Stimulated activated CD8-positive, alpha-beta memory T cell treated with anti-CD3 and anti-CD28 coated beads, Interleukin-4, amount 100 ng/mL, for 4 hours (primary cell): ENCODE data around the gene XPC.

Source experiments
- DNase-seq, 2 donors: peaks; one replicate each; pipeline ENCODE4 v3.0.0-alpha.2; 2020; ENCODE audit warnings: low read depth in 2 of 2, low spot score in 1 of 2

The XPC gene

DNA sequence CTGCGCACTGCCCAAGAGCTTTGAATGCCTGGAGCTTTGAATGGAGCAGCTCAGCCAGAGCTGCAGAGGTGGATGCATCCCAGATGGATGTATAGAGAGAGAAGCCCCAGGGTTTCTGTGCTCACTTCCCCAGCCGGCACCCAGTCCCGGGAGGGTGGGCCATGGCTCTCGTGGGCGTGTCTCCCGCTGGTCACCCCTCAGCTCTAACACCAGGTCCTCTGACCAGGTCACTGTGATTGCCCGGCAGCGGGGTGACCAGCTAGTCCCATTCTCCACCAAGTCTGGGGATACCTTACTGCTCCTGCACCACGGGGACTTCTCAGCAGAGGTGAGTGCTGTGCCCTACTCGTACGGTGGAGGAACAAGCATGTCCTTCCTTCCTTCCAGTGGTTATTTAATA is 42.8 kb downstream of the XPC start:
- no peak for DNase-seq

DNA sequence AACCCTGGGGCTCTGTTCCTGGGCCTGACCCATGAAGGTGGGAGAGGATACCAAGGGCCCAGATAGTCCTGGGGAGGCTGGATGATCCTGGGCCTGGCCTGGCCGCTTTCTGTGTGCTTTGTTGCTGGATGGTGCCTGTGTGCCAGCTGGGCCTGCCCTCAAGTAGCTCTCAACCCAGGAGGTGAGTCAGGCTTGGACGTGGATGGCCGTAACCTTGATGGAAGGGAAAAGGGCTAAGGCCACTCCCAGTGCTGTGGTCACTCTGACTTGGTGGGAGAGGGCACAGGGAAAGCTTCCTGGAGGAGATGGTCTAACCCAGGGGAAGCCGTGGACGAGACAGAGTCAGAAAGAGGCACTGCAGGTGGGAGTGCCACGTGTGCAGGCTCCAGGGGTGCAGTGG is 44.1 kb downstream of the XPC start:
- no peak for DNase-seq

DNA sequence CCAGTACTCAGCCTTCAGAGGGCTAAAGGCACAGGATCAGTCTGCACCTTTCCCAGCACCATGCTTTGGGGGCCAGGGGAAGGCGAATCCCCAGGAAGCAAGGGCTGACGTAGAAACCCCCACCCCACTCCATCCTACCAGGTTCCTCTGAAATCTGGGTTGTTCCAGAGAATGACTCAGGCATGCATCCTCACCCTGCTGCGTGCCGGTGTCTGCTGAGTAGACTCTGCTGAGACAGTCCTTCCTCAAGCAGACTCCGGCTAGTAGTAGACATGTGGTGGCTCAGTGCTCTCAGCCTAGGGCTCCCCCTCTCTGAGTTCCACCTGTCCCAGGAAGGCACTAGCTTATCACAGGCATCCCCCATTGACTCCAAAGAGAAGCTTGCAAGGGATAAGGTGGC is 44.5 kb downstream of the XPC start:
- no peak for DNase-seq

DNA sequence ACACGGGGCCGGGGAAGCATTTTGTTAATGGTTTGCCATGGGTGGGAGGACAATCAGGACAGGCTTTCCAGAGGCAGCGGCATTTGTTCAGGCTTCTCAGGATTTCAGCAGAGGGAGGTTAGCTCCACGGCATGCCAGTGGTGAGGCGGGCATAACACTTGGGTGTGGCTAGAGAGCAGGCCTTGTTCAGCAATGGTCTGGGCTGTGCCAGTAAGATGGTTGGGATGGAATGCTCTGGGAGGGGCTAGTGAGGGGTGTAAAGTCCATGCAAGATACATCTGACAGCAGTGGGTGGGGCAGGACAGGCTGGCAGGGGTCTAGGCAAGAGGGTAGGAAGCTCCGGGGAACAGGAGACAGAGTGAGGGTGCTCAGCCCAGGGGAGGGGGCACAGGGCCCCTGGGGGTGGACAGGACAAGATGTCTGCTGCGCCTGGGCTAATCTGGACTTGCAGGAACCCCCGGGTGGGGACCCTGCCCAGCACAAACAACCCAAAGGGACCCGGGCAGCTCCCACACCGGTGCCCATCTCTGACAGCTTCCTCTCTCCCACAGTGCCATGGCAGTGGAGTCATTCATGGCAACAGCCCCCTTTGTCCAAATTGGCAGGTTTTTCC is 45.1 kb downstream of the XPC start:
- no peak for DNase-seq

DNA sequence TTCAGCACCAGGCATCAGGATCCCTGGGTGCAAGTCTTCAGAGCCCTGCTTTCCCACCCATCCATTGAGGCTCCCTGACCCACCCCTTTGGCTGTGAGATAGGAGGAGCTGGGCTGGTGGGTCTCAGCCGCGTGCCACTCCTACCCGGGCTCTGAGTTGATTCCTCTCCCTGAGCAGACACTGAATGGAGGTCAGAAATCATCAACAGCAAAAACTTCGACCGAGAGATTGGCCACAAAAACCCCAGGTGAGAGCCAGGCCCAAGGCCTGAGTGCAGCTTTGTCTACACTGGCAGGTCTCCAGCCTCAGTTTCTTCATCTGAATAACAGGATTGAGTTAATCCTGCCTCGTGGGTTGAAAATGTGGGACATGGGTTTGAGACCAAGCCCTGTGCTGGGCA is 45.7 kb downstream of the XPC start:
- no peak for DNase-seq

DNA sequence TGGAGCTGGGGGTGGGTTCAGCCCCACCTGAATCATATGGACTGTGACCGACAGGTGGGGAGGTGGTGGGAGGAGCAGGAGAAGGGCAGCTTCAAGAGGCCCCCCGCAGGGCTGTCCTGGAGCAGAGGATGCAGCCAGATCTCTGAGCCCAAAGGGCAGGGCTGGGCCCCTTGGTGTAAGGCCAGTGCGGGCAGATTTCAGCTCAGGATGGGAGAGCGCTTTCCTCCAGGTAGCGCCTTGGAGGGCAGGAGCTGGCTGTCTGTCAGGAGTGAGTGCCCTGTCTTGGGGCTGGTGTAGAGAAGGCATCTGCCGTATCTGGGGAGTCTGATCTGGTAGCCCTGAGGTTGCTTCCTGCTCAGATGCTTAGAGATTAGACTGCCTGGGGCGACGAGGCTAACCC is 46.3 kb downstream of the XPC start:
- DNase-seq = no peak

DNA sequence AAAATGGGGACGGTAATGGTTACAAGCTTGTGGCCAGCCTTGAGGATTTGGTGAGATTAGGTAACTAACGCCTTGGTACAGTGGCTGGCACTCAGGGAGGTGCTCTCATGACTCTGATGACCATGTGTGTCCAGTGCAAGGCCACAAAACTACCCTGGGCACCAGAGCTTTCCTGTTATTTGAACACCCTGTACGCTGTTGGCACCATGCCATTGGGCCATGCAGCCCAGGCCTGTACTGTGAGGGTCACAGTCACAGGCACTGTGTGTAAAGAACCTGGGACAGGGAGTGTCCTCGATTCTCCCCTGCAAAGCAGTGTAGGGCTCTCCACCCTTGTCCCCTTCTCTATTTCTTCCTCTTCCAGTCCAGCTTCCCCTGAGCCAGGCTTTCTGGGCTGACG is 47.3 kb downstream of the XPC start:
- DNase-seq = no peak

DNA sequence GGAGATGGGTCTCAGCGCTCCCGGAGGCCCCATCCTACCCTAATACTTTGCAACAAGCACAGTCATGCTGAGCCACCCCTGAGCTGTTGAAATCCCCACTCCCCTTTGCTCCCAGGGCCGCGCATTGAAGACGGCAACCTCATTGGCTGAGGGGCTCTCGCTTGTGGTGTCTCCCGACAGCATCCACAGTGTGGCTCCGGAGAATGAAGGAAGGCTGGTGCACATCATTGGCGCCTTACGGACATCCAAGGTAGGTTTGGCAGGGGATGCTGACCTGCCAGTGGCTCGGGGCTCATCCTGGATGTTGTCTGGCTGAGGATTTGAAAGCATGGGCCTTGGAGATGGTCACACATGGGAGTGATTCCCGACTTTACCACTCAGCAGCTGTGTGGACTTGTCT is 47.7 kb downstream of the XPC start:
- DNase-seq = no peak

DNA sequence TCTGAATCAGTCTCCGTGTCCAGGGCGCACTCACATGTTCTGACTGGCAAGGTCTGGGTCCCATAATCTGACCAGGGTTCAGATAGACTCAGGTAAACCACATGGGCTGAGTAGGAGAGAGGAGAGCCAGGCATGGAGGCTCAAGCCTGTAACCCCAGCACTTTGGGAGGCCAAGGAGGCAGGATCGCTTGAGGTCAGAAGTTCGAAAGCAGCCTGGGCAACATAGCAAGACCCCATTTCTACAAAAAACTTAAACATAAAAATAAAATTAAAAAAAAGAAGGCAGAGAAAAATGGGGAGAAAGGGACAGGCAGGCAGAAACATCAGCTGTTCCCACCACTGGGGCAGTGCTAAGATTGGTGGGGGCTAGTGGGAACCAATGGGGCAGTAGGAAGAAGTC is 48.2 kb downstream of the XPC start:
- no peak for DNase-seq

DNA sequence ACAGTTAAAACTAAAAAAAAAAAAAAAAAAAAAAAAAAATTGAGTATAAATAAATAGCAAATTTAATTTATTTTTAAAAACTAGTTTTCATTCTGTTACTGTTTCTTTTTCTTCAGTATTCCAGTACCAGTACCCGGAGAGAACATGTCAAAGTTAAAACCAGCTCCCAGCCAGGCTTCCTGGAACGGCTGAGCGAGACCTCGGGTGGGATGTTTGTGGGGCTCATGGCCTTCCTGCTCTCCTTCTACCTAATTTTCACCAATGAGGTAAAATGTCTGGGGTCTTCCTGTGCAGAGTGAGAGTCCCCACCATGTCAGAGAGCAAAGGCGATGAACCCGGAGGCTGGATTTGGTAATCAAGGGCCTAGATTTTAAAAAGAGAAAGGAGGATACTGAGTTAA is 49.1 kb downstream of the XPC start:
- DNase-seq = no peak

DNA sequence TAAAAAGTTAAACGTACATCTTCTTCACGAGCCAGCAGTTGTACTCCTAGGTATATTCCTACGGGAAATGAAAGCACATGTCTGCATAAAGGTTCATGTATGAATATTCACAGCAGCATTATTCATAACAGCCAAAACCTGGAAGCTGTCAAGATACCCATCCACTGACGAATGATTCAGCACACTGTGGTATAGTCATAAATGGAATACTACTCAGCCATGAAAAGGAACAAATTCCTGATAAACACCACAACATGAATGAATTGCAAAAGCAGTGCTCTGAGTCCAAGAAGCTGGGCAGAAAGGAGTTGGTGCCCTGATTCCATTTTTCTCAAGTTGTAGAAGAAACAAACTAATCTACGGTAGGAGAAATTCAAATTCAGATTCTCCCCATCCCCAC is 49.7 kb downstream of the XPC start:
- DNase-seq = no peak

DNA sequence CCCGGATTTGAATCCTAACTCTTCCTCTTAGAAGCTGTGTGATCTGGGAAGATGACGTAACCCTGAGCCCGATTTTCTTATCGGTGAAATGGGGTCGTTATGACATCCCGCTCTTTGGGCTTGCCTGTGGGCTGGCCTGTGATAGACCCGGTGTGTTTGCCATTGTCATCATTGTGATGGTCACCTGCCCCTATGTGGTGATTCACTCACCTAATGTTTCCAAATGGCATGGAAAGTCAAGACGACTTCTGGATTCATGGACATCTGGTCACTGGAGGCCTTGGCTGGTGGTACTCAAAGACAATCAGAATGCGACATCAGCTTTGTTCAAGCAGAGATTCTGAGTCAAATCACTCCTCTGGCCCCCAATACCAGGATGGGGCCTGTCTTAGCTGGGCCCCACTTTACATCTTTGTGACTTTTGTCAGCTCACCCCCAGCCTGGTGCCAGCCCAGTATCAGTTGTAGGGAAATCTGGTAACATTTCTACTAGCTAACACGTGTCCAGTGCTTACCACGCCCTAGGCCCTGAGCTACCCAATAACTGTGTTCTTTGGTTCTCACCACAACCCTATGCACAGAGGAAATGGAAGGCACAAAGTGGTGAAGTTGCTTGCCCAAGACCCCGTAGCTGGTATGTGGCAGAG is 50.8 kb downstream of the XPC start:
- DNase-seq = no peak

DNA sequence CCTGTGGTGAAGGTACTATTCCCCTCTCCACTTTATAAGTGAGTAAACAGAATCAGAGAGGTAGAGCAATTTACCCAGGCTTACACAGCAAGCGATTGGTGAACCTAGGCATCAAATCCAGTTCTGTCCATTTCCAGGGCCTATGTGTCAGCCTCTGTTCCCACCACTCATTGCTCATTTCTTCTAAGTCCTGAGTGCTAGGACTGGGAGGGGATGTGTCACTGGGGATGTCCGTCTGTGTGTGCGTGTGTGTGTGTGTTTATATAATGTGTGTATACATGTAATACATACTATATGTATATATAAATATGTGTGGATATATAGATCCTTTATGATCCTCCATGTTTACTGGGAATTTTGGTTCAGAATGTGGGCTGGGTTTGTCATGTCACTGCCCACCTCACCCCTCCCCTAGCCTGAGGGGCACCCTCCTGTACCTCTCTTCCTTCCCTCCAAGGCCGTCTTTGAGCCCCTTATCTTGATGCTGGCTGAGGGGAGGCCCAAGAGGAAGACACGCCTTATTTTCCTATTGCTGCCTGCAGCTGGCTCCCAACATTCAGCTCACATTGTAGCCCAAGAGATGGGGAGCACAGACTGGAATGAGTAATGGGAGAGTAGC is 51.4 kb downstream of the XPC start:
- no peak for DNase-seq

DNA sequence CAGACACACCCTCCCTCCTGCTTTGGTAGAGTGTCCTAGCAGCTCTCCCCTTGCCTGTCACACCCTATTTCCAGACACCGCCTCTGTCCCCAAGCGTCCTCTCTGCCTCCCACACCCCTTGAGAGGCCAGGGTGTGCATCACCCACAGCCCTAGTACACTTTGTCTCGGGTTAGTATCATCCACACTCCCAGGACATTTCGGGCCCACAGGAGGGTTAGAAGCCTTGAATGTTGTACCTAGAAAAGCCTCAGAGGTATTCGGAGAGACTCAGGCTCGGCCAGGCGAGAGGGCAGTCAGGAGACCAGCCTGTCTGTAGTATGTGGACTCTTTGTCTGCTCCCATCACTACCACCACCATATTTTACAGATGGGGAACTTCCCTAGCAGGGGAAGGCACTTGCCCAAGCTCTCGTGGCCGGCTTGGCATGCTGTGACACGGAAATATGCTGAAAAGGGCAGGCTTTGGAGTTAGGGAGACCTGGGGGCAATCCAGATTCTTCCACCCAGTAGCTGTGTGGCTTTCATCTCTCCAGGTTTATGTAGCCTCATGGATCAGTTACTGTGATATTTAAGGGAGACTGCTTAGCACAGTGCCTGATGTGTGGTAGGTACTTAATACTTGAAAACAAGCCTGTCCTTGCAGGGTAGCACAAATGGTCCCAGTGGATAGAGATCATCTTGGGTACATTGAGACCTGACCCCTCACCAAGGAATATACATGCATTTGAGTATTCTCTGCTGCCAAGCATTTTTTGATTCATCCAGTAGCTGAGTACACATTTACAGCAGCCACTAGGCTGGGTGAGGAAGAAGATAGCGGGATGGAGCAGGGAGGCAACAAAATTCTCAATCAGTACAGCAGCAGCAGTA is 52.1 kb downstream of the XPC start:
- no peak for DNase-seq

DNA sequence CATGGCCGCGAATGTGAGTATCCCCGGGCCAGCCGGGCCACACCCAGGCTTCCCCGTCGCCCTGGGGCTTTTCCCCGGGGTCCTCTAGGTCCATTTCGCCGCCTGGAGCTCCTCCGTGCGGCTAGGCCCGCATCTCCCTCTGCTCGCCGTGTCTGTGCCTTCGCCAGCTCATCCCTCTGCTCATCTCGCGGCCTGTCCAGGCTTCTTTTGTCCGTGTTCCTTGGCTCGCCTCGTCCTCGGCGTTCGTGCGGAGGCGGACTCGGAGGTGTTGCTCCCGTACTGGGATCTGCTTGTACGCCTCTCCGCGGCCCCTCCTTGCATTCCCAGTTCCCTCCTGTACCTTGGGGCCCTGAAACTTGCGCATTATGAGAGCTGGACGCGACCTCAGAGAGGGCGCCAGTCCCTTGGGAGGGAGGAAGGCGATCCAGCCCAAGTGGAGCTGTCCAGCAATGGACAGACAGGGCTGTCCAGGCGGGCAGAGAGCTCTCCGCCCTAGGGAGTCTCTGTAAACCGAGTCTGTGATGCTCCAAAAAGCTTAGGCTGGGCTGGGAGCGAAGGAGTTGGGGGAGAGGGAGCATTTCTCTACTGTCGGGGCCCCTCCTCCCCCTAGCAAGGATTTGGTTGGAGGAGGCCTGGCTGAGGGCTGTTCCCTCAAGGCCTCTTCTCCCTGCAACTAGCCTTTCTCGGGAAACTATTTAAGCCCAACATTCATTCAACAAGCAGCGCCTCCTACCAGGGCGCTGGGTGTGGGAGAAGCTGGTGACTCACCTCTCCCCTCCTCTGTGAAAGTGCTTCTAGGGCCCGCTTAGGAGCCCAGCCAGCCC is 53.0 kb downstream of the XPC start:
- DNase-seq = peak in 1 of 2 donors; percentile 53

DNA sequence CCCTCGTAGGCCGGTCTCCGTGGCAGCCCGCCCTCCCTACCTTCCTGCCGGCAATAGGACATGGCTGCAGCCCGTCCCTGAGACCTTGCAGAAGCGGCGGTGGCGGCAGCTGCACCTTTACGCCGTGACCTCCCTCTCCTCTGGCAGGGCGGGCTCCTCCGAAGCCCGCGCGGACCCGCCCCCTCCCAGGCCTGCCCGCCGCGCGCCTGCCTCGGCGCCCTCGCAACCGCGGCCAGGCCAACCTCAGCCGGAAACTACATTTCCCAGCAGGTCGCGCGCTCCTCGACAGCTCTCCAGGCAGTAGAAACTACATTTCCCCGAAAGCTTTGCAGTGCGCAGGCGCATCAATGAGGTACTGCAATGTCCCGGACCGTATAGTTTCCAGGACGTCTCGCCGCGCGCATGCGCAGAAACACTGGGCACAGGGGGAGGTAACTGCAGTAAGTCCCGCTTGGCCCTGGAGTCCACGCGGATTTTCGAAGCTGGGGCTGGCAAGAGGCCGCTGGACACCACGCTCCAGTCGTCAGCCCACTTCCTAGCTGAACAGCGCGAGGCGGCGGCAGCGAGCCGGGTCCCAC is 53.7 kb downstream of the XPC start, which contains the start of the genes CHCHD4 and TMEM43:
CHCHD4 (minus strand) TSS at position 256 of the 578 bp plus-strand sequence; CDS start at position 62, 194 bp downstream.
TMEM43 (plus strand) TSS at position 438 of the 578 bp plus-strand sequence. CDS start 142 bp downstream, outside the sequence.
- peak; percentile 96 to 98 for DNase-seq

DNA sequence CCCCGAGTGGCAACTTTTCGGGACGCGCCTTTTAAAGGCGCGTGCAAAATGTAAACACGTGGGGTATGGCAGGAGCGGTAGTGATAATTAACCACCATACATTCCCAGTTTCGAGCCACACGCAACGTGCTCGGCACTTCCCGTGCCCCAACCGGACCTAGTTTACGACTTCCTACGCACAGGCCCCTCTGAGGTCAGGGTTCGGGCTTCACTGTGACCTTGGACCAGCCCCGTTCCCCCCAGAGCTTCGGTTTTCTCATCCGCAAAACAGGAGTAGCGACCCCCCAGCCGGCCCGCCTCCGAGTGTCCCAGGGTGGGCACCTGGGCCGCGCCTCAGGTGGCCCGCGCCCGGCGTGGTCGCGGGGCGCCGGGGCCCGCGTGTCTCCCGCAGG is 54.2 kb downstream of the XPC start:
- peak in 1 of 2 donors; percentile 46 for DNase-seq

DNA sequence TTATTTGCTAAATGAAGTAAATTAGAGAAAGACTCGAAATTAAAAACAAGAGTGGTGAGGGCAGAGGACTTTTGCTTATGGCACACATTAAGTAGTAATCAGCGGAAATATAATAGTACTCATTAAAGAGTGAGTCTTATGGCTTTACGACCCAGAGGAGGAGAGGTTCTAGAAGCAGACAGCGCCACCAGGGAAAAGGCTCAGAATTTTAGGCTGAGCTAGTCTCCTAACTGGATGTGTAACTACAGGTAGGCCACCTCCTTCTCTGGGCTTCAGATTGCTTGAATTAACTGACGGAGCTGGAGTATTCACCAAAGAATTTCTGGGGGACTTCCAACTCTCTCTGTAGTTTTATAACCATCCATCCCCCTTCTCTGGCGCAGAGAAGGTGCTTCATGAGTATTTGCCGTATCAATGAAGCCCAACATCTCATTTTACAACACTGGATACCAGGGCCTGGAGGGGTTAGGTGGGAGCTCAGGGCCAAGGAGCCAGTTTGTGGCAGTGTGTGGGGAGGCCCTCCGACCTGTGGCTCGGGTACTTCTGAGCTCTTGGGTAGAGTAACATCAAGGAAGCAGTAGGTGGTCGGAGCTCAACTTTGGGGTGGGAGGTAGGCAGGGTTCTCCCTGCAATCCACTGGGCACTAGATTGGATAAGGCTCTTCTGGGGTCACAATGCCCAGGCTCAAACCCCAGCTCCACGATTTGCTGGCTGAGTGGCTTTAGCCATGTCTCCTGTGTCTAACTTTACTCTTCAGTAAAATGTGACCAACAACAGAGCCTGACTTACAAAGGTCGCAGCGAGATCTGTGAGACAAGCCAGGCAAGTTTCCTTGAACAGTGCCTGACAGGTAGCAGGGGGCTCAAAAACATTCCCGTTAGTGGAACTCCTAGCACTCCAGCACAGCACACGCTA is 54.8 kb downstream of the XPC start:
- no peak for DNase-seq

DNA sequence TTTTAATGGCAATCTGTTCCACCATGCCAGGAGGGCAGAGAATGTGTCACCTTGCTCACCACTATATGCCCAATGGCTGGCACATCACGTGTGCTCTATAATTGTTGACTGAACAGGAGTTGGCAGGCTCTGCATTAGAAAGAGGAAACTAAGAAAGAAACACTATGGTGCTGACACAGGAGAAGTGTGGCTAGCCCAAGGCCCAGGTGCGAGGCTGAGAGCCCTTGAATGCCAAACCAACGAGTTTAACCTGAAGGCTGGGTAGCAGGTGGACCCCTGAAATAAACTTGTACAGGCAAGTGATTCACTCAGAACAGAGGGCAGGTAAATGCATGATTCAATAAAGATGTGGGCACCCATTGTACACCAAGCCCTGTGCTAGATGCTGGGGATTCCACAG is 56.1 kb downstream of the XPC start:
- DNase-seq = no peak
